Kidney (tissue), 14 donors: ENCODE data around the gene MTHFSD. TPM values are rescaled to one million over a fixed set of nuclear protein-coding genes. Genes with fewer than 3 reads are reported as not detected.

Experiments
- DNase-seq, 5 donors: peaks; one replicate each; pipeline ENCODE4 v3.0.0-alpha.2; 2013 to 2020
- FAIRE-seq: peaks from 2 replicates; lab custom pipeline; 2012; peaks lifted over from hg19 to GRCh38; lab: Jason Lieb, UNC
- H3K27ac ChIP-seq, 2 donors: one replicate each; pipeline ENCODE4 v1.7.0; 2013; ENCODE audit warnings: low read depth in 2 of 2, low read length in 2 of 2, inconsistent platforms in 1 of 2
- H3K27me3 ChIP-seq: one replicate; pipeline ENCODE4 v1.7.1; 2013; ENCODE audit warnings: low read length, inconsistent platforms; ENCODE audit not compliant: control insufficient read depth, insufficient read depth
- H3K36me3 ChIP-seq, 3 donors: one replicate each; pipeline versions ENCODE4 v1.7.0 to v1.7.1; 2013; ENCODE audit warnings: low read length in 3 of 3, control low read depth in 1 of 3, inconsistent platforms in 1 of 3; ENCODE audit not compliant: insufficient read depth in 3 of 3, control insufficient read depth in 2 of 3
- H3K4me1 ChIP-seq, 3 donors: one replicate each; pipeline versions ENCODE4 v1.7.0 to v1.7.1; 2013; ENCODE audit warnings: low read length in 3 of 3, inconsistent platforms in 1 of 3, low read depth in 1 of 3; ENCODE audit not compliant: control insufficient read depth in 2 of 3, insufficient read depth in 2 of 3
- H3K4me3 ChIP-seq, 3 donors: one replicate each; pipeline versions ENCODE4 v1.7.0 to v1.8.1; 2013; ENCODE audit warnings: low read length in 3 of 3, control low read depth in 1 of 3, inconsistent platforms in 1 of 3
- H3K9ac ChIP-seq, 3 donors: one replicate each; pipeline versions ENCODE4 v1.7.0 to v1.7.1; 2013; ENCODE audit warnings: low read length in 3 of 3, control low read depth in 1 of 3, inconsistent platforms in 1 of 3
- H3K9me3 ChIP-seq, 3 donors: one replicate each; pipeline versions ENCODE4 v1.7.0 to v1.7.1; 2013; ENCODE audit warnings: low read length in 3 of 3, control low read depth in 1 of 3, inconsistent platforms in 1 of 3; ENCODE audit not compliant: control insufficient read depth in 2 of 3, insufficient read depth in 1 of 3
- CTCF ChIP-seq: IDR thresholded peaks from 3 replicates; pipeline ENCODE4 v1.5.1; 2012; ENCODE audit warnings: mild to moderate bottlenecking, moderate library complexity, borderline replicate concordance; ENCODE audit not compliant: insufficient read depth; ENCODE audit errors: extremely low read depth
- intact Hi-C: fragments of 100-400 bp; cut with DNase I; formaldehyde crosslinking; loops from one replicate; pipeline ENCODE4 v1.11.1; 2022
- polyA plus RNA-seq: library from polyadenylated mRNA; stranded (reverse); fragments of 350-450 nt; fragmentation: Illumina TruSeq; extraction: RNeasy Lipid Tissue Mini Kit (QIAGEN cat#74804); gene quantifications from one replicate; pipeline ENCODE4 v1.2.3, GENCODE V29; 2014; ENCODE audit warnings: low read depth, low replicate concordance; ENCODE audit not compliant: insufficient read depth
- total RNA-seq: library from RNA; stranded (reverse); fragmentation: NEBNext Ultra II Directional; extraction: Animal tissue kit (Norgen Biotek cat#: 25700); gene quantifications from one replicate; pipeline ENCODE4 v1.2.1, GENCODE V29; 2021
- donor health status: control.
- donor health status: control.
- donor health status: control.
- donor health status: control.
- donor health status: control.
- donor health status: DM: yes; HTN: yes; CAD: no.
- donor health status: Normal renal cell carcinoma (clear cell type).

The MTHFSD gene
- total and polyA plus RNA-seq, 2 donors from 2014 or later = 11.3 to 26.2 TPM

DNA sequence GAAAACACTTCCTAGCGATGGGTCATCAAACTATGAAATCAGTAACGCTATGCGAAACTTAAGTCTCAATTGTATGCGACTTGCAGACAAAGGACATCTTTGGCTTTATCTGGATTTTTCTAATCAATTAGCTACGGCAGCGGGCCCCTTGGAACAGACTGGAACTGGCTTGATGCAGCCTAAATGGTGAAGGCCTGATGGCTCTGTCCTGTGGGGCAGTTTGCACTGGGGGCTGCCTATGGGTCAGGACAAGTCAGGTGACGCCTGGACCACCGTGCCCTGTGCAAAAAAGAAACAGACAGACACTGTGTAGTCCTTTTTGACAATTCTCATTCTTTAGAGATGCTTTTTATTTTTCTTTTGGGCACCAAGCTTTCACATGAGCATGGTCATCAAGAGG lies 22.0 kb downstream of the MTHFSD start:
- no peak overlapping the region for H3K9ac ChIP-seq
- intact Hi-C loops = no loop called here
- no peaks in the 10 kb centered on the region for H3K27me3 ChIP-seq
- H3K4me1 ChIP-seq = no peaks in the 10 kb centered on the region
- H3K27ac ChIP-seq = no peak overlapping the region
- TF ChIP-seq CTCF = no peak
- H3K4me3 ChIP-seq = no peak overlapping the region
- no peak for FAIRE-seq
- peak in 1 of 5 donors; percentile 22 for DNase-seq
- peaks cover 0 to 6% (median 3%) of the 10 kb centered on the region in 3 donors for H3K36me3 ChIP-seq
- no peaks in the 10 kb centered on the region for H3K9me3 ChIP-seq

DNA sequence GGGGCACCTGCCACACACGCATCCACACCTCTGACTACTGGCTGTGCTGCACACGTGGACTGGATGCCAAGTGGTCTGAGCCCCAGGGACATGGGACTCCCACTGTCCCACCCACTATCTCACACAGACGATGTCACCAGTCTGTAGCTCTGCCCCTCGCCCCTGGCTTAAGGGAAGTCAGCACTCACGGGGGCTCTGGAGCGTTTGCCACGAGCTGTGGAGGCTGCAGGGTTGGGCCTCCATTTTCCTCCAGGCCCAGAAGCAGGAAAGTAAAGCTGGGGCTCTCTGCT lies 22.6 kb downstream of the MTHFSD start:
- Histone ChIP-seq H3K27me3 (no peaks in the 10 kb centered on the region), H3K4me1 (no peaks in the 10 kb centered on the region), H3K9ac (no peak overlapping the region), H3K36me3 (peaks cover 0 to 3% (median 0%) of the 10 kb centered on the region in 3 donors), H3K4me3 (no peak overlapping the region), H3K9me3 (no peaks in the 10 kb centered on the region), H3K27ac (no peak overlapping the region)
- FAIRE-seq (no peak), DNase-seq (peak in 1 of 5 donors; percentile 57)
- TF ChIP-seq CTCF = no peak
- intact Hi-C loops = no loop called here

DNA sequence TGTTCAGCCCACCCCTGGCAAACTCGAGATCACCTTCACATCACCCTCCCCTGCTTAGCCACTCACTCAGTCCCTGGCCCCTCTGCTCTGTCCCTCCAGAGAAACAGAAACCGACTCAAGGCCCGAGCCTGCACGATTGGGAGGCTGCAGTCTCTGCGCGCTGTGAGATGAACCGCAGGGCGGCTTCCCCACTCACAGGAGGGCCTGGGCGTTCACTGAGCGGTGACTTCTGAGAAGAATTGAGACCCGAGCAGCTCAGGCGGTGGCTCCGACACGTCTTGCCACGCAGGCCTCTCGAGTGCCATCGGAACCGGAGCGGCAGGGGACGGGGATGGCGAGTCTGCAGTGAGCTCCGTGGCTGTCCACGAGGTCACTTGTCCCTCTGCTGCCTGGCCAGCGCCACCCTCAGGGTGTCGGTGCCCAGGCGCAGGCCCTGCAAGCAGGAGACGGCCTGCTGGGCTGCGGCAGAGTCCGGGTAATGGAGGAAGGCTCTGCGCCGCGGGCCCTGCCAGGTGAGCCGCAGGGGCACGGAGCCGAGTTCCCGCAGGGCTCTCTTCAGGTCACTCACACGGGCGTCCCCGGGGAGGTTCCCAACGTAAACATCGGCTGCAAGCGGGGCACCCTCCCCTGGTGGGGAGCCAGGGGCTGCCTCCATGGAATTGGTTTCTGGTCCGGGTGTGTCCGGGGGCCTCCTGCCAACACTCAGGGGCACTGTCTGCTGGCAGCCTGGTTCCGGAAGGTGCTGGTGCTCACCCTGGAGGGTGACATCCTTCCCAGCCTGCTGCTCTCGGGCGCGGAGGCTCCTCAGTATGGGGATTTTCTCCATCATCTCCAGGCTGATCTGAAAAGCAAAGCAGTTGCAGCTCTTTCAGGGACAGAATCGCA lies 23.2 kb downstream of the MTHFSD start:
- no peak for TF ChIP-seq CTCF
- intact Hi-C loops = no loop called here
- no peak overlapping the region for H3K4me3 ChIP-seq
- no peaks in the 10 kb centered on the region for H3K27me3 ChIP-seq
- peaks cover 0 to 3% (median 0%) of the 10 kb centered on the region in 3 donors for H3K36me3 ChIP-seq
- FAIRE-seq (no peak), DNase-seq (peak in 1 of 5 donors; percentile 73)
- no peaks in the 10 kb centered on the region for H3K4me1 ChIP-seq
- no peaks in the 10 kb centered on the region for H3K9me3 ChIP-seq
- H3K9ac ChIP-seq = no peak overlapping the region
- no peak overlapping the region for H3K27ac ChIP-seq
